Activated CD8-positive, alpha-beta memory T cell treated with anti-CD3 and anti-CD28 coated beads for 48 hours (primary cell): ENCODE measurements around the gene CAPN8.
A peak's percentile ranks its signal among the peaks of the same experiment; 100 is the strongest.

Source experiments
- DNase-seq, 3 experiments: peaks; one replicate each; pipeline ENCODE4 v3.0.0-alpha.2; 2020; ENCODE audit warnings: low read depth in 2 of 3, low spot score in 2 of 3

Gene CAPN8

DNA sequence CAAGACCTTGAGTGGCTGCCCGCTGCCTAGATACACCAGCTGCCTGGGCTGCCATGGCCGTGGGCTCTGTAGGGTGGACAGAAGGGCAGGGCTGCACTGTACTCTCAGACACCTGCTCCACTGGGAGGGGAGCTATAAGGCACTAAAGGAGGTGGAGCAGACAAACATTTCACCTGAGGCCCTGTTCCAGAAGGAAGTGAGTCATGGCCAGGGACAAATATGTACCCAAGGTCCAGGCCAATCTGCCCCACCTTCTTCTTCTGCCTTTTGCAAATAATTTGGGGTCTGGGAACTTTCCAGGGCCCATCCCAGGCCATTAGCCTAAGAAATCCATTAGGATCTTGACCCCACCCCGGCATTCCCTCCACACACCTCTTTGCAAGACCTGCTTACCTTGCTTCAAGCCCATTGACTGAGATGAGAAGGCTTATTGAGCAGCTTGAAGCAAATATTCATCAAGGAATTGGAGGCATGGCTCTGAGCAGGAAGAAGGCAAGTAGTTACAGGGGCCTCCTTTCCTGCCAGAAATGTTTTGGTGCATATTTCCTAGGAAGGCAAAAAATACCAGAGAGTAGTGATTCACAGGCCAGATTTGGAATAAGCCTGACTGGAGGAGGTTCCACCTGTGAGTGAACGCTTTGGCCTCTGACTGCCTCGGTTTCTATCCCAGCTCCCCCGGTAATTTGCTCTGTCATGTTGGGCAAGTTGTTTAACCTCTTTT lies at the start of gene CAPN8:
CAPN8 (minus strand) TSS at position 110 of the 721 bp plus-strand sequence; CDS start at position 55, 55 bp downstream.
- DNase-seq, result no peak

DNA sequence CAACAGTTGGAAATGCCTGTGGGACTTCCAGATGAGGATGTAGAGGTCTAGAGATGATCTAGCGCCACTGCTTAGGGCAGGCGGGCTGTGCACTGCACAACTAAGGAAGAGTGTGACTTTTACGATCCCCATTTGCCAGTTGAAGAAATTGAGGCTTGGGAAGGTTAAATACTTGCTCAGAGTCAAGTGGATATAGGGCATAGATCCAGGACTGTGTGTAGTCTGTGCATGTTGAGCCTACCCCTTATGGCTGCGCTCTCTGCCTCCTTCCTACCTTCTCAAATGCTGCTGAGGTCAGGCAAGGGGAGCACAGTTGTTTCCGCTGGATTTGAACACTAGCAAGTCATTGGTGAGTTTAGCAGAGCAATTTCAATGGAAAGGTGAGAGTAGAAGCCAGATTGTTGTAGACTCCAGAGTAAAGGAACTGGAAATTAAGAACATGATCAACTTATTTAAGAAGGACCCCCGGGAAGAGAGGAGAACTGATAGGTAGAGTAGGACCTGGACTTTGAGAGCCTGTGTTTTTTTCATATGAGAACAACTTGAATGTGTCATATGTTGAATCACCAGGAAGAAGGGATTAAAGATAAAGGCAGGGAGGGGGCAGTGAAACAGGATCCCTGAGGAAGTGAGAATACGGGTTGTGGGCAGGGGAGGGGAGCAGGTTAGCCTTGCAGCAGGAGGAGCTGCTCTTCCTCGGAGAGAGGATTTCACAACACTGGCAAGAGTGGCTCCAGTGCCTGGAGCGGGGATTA lies 49.5 kb upstream of the CAPN8 start:
- DNase-seq, result no peak

DNA sequence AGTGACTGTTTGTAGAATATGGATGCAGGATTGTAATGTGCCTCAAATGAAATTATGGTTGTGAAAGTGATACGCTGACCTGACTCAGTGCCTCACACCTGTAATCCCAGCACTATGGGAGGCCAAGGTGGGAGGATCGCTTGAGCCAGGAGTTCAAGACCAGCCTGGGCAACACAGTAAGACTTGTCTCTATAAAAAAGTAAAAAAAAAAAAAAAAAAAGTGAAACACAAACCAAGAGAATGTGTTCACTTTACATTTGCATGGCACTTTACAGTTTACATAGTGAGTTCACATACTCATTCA lies 48.9 kb upstream of the CAPN8 start:
- DNase-seq, result no peak

GRCh38 chr1:223713546-223714420 lies 48.3 kb upstream of the CAPN8 start:
- DNase-seq, result no peak

- DNase-seq, result peak in 1 of 3 experiments; percentile 29
Observed at GRCh38 chr1:223712850-223713474, 47.5 kb upstream of the CAPN8 start.

- peak in 1 of 3 experiments; percentile 44 for DNase-seq
Observed at GRCh38 chr1:223712194-223712849, 46.8 kb upstream of the CAPN8 start, which contains the start of gene CAPN2. TSS of gene CAPN2 (plus strand) at chr1:223712539. CDS start at chr1:223712641, 102 bp downstream.

- DNase-seq, result no peak
Observed at GRCh38 chr1:223711747-223712193, 46.3 kb upstream of the CAPN8 start.

GRCh38 chr1:223711173-223711572 lies 45.7 kb upstream of the CAPN8 start:
- no peak for DNase-seq

DNA sequence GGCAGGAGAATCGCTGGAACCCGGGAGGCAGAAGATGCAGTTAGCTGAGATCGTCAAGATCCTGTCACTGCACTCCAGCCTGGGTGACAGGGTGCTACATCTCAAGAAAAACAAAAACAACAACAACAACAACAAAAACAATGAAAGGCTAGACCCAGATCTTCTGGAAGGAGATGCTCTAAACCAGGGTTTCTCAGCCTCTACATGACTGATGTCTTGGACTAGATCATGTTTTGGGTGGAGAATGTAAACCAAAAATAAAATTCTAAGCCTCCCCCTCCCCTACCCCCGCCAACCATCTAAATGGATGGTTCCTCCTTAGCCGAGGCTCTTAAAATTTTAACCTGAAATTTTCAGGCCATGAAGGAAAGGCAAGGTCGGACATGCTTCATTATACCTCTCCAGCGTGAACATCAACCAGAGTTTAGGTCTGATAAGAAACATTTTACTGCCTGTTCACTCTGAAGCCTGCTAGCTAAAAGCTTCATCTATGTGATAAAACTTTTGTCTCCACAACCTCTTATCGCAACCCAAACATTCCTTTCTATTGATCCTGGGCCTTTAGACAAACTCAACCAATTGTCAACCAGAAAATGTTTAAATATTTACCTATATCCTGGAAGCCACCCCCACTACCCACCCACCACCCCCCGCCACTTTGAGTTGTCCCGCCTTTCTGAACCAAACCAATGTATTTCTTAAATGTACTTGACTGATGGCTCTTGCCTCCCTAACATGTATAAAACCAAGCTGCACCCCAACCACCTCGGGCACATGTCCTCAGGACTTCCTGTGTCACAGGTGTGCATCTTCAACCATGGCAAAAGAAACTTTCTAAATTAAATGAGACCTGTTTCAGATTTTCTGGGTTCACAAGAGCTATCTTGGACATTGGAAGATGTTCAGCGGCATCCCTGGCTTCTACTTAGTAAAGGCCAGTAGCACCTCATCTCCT lies 45.0 kb upstream of the CAPN8 start:
- no peak for DNase-seq

GRCh38 chr1:223709598-223709997 lies 44.1 kb upstream of the CAPN8 start:
- DNase-seq, result no peak

GRCh38 chr1:223708651-223709268 lies 43.3 kb upstream of the CAPN8 start:
- DNase-seq, result no peak

GRCh38 chr1:223708001-223708359 lies 42.5 kb upstream of the CAPN8 start:
- DNase-seq, result no peak

- DNase-seq, result no peak
Observed at GRCh38 chr1:223707256-223708000, 41.9 kb upstream of the CAPN8 start.

GRCh38 chr1:223706077-223706973 lies 40.8 kb upstream of the CAPN8 start:
- DNase-seq, result no peak

DNA sequence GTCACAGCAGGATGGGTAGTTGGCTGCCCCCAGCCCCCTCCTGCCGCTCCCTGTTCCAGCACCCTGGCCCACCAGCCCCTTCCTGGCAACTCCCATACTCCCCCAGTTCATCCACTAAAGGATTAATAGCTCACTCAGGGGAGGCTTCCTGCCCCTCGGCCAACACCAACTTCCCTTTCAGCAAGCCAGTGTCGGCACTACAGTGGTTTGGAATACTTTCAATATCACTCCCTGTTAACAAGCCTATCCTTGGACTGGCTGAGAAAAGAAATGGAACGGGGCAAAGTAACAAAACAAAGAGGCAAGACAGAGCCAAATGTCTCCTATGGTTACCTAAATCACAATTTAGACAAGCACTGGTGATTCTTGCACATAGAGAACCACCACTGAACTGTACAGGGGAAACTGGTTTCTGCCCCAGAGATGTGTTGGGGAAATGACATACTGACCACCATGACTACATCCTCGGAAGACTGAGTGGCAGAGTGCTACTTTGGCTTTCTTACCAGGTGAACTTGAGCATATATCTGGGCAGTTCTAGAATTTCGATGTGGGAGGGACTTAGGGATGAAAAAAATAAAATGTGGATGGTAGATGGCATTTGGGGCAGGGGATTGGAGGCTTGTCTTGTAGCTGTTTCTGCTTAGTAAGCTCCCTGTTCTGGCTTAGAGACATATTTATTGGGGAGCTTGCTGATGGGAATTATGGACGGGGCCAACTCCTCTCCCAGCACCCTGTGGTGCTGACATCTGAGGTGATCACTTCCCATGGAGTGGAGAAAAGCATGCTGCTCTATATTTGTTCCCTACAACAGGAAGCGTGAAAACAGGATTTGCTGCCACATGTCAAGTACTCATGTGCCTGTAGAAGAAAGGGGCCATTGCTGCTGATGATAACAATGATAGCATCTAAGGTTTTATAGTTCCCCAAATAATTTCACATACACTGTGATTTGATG lies 39.7 kb upstream of the CAPN8 start:
- no peak for DNase-seq

DNA sequence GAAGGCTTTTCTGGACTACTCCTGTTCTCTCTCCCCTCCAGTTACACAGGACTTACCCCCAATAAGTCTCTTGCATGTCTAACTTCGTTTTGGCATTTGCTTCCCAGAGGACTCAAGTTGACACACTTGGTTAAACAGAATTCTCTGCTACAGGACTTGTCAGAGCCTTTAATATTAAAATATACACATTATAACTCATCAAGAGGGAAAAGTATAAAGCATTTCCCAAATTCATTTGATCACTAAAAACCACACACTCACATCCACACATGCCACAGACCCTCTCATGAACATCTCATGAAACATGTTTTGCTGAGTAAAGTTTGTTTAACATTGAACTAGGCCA lies 38.1 kb upstream of the CAPN8 start:
- no peak for DNase-seq
